Panc1 (cell line): ENCODE measurements around the gene PBRM1. TPM values are rescaled to one million over a fixed set of nuclear protein-coding genes. Genes with fewer than 3 reads are reported as not detected.

Experiments
- ATAC-seq: fragments of 200-7000 bp; cut with Tn5 transposase; 2 replicates; pipeline ENCODE4 v1.9.1; 2020; ENCODE audit warnings: mild to moderate bottlenecking, moderate library complexity
- BruUV-seq: library from RNA; stranded (reverse); fragments of 400-500 nt; replicated peaks from 2 replicates; lab custom pipeline; 2021; lab: Mats Ljungman, UMichigan
- CTCF ChIA-PET: fragments of 300-600 bp; sonication (Branson Sonifier 250); formaldehyde crosslinking; loops from one replicate; lab custom pipeline; 2022; ENCODE audit warnings: antibody characterized with exemption; lab: Charles Lee
- POLR2A ChIA-PET: fragments of 300-600 bp; sonication (Branson Sonifier 250); formaldehyde crosslinking; loops from one replicate; lab custom pipeline; 2022; ENCODE audit warnings: antibody characterized with exemption; lab: Charles Lee
- DNase-seq: peaks from one replicate; pipeline ENCODE4 v3.0.0-alpha.2; 2010; ENCODE audit warnings: low read depth, low spot score
- H3K27ac ChIP-seq: 2 replicates; pipeline ENCODE4 v1.5.1; 2011; ENCODE audit warnings: mild to moderate bottlenecking, low read length, inconsistent platforms
- H3K27me3 ChIP-seq: fragments of 200-500 bp; sonication (Bioruptor generic); 2 replicates; pipeline ENCODE4 v1.6.0; 2014; ENCODE audit warnings: low read length, inconsistent platforms; ENCODE audit not compliant: control insufficient read depth, insufficient read depth
- H3K36me3 ChIP-seq: fragments of 200-500 bp; sonication (Bioruptor generic); 2 replicates; pipeline ENCODE4 v1.5.1; 2014; ENCODE audit warnings: inconsistent platforms, mild to moderate bottlenecking, low read length, moderate library complexity; ENCODE audit not compliant: control insufficient read depth, insufficient read depth
- H3K4me1 ChIP-seq: 2 replicates; pipeline ENCODE4 v1.5.1; 2011; ENCODE audit warnings: inconsistent platforms, mild to moderate bottlenecking, low read length, moderate library complexity; ENCODE audit not compliant: control insufficient read depth, insufficient read depth
- H3K4me3 ChIP-seq, 2 experiments: 2 replicates each; pipeline ENCODE4 v1.5.1; 2011 to 2012; ENCODE audit warnings: low read depth in 2 of 2, low read length in 2 of 2, mild to moderate bottlenecking in 2 of 2, inconsistent platforms in 1 of 2, moderate library complexity in 1 of 2
- H3K9me3 ChIP-seq: fragments of 200-500 bp; sonication (Bioruptor generic); 2 replicates; pipeline ENCODE4 v1.5.1; 2014; ENCODE audit warnings: low read depth, mild to moderate bottlenecking, inconsistent platforms, low read length, moderate library complexity; ENCODE audit not compliant: control insufficient read depth, insufficient read depth
- CTCF ChIP-seq: fragments of 450-650 bp; IDR thresholded peaks from 2 replicates; pipeline ENCODE4 v1.5.1; 2017; ENCODE audit warnings: mild to moderate bottlenecking
- POLR2AphosphoS5 ChIP-seq: IDR thresholded peaks from 2 replicates; pipeline ENCODE4 v1.6.1; 2012; ENCODE audit warnings: mild to moderate bottlenecking, low read depth, low read length, moderate library complexity
- SIN3A ChIP-seq: IDR thresholded peaks from 2 replicates; pipeline ENCODE4 v1.6.1; 2012; ENCODE audit warnings: low read depth, mild to moderate bottlenecking, low read length, moderate library complexity, borderline replicate concordance; ENCODE audit not compliant: insufficient read depth
- TCF7L2 ChIP-seq: IDR thresholded peaks from 2 replicates; pipeline ENCODE4 v1.6.1; 2011; ENCODE audit warnings: mild to moderate bottlenecking, low read depth, low read length, inconsistent platforms
- in situ Hi-C: cut with HindIII; loops from 2 replicates; pipeline ENCODE4 v1.10.0; 2016; ENCODE audit warnings: low sequenced_read_pairs, low pct_unique_long_range_greater_than_20kb
- intact Hi-C: fragments of 100-400 bp; cut with micrococcal nuclease; formaldehyde crosslinking; loops from one replicate; pipeline ENCODE4 v1.10.0; 2022; ENCODE audit not compliant: unreplicated experiment
- total RNA-seq: library from RNA; stranded (reverse); gene quantifications from one replicate; pipeline ENCODE4 v1.2.1, GENCODE V29; 2021; ENCODE audit not compliant: unreplicated experiment
- TF ChIP-seq, protein P1 (sequence below), 2 experiments: IDR thresholded peaks; 2 replicates each; pipeline ENCODE4 v1.6.1; 2011 to 2012; ENCODE audit warnings: low read depth in 2 of 2, control low read depth in 1 of 2, low read length in 1 of 2, mild to moderate bottlenecking in 1 of 2, moderate library complexity in 1 of 2; ENCODE audit not compliant: insufficient read depth in 1 of 2

PBRM1 gene
- total RNA-seq, 1 experiment from 2014 or later, result 43.5 TPM

DNA sequence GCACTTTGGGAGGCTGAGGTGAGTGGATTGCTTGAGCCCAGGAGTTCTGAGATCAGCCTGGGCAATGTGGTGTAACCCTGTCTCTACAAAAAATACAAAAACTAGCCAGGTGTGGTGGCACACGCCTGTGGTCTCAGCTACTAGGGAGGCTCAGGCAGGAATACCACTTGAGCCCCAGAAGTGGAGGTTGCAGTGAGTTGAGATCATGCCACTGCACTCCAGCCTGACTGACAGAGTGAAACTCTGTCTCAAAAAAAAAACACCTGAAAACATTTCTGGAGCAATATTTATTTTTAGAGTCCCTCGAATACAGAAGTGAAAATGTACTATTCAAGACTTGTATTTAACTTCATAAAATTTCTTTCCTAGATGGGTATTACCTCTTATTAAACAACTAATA lies 24.8 kb upstream of the PBRM1 start:
- POLR2A ChIA-PET, result no interaction called here
- no TSS peak for BruUV-seq

GRCh38 chr3:52707585-52707984 lies 21.9 kb upstream of the PBRM1 start:
- H3K9me3 ChIP-seq, result no peaks in the 10 kb centered on the region
- intact Hi-C loops (no loop called here), in situ Hi-C loops (no loop called here)
- CTCF ChIA-PET, result no interaction called here
- no peak for DNase-seq
- TF ChIP-seq POLR2AphosphoS5 (no peak), SIN3A (no peak), TCF7L2 (no peak), CTCF (no peak)
- TF ChIP-seq, protein P1, sequence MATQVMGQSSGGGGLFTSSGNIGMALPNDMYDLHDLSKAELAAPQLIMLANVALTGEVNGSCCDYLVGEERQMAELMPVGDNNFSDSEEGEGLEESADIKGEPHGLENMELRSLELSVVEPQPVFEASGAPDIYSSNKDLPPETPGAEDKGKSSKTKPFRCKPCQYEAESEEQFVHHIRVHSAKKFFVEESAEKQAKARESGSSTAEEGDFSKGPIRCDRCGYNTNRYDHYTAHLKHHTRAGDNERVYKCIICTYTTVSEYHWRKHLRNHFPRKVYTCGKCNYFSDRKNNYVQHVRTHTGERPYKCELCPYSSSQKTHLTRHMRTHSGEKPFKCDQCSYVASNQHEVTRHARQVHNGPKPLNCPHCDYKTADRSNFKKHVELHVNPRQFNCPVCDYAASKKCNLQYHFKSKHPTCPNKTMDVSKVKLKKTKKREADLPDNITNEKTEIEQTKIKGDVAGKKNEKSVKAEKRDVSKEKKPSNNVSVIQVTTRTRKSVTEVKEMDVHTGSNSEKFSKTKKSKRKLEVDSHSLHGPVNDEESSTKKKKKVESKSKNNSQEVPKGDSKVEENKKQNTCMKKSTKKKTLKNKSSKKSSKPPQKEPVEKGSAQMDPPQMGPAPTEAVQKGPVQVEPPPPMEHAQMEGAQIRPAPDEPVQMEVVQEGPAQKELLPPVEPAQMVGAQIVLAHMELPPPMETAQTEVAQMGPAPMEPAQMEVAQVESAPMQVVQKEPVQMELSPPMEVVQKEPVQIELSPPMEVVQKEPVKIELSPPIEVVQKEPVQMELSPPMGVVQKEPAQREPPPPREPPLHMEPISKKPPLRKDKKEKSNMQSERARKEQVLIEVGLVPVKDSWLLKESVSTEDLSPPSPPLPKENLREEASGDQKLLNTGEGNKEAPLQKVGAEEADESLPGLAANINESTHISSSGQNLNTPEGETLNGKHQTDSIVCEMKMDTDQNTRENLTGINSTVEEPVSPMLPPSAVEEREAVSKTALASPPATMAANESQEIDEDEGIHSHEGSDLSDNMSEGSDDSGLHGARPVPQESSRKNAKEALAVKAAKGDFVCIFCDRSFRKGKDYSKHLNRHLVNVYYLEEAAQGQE (IDR thresholded peaks at IDR 0.05; ENCODE audit: insufficient read depth in 1 of 2, low read depth in 2 of 2, low read length in 1 of 2), result no peak
- POLR2A ChIA-PET, result no interaction called here
- peaks cover 17% of the 10 kb centered on the region for H3K4me1 ChIP-seq
- no peak for ATAC-seq
- peak overlapping the region in 1 of 2 experiments; percentile 64; a peak in 3 of 4 replicates for H3K4me3 ChIP-seq
- H3K36me3 ChIP-seq, result peaks cover 18% of the 10 kb centered on the region
- no TSS peak for BruUV-seq
- H3K27ac ChIP-seq, result no peak overlapping the region; the same call in 1 of the 2 replicates
- no peaks in the 10 kb centered on the region for H3K27me3 ChIP-seq

More for the DNA sequence above, 24.8 kb upstream of the PBRM1 start:
- Histone ChIP-seq H3K27me3 (no peaks in the 10 kb centered on the region), H3K4me3 (no peak overlapping the region), H3K9me3 (no peaks in the 10 kb centered on the region), H3K27ac (no peak overlapping the region), H3K4me1 (peaks cover 6% of the 10 kb centered on the region), H3K36me3 (peaks cover 18% of the 10 kb centered on the region)
- TF ChIP-seq TCF7L2 (no peak), POLR2AphosphoS5 (no peak), CTCF (no peak), SIN3A (no peak)
- TF ChIP-seq, protein P1 (IDR thresholded peaks at IDR 0.05; ENCODE audit: insufficient read depth in 1 of 2, low read depth in 2 of 2, low read length in 1 of 2), result no peak
- in situ Hi-C loops (no loop called here), intact Hi-C loops (no loop called here)
- CTCF ChIA-PET, result no interaction called here
- ATAC-seq, result no peak
- DNase-seq, result no peak
